ENCODE results near the gene HCFC1.

Gene HCFC1

GRCh38 chrX:153939573-153939972 is 32.0 kb downstream of the HCFC1 start:
- no peak overlapping the region for H3K27ac ChIP-seq (ENCODE audit: insufficient read depth, low read depth, low read length, poor library complexity, severe bottlenecking)
- no peaks in the 10 kb centered on the region for H3K27me3 ChIP-seq (ENCODE audit: control insufficient read depth, insufficient read depth, low read length, poor library complexity, severe bottlenecking)
- 38 to 43% methylated on average over 7 of the region's 7 CpGs for WGBS, 2 experiments
- H3K4me1 ChIP-seq (ENCODE audit: control insufficient read depth, insufficient read depth, low read length) = peaks cover 8% of the 10 kb centered on the region
- no peaks in the 10 kb centered on the region for H3K36me3 ChIP-seq (ENCODE audit: control insufficient read depth, insufficient read depth, low read length)
- H3K9me3 ChIP-seq (ENCODE audit: control insufficient read depth, low read length) = no peaks in the 10 kb centered on the region
- no peak overlapping the region for H3K4me3 ChIP-seq (ENCODE audit: insufficient read depth, low read depth, low read length)

- Histone ChIP-seq H3K4me3 (ENCODE audit: insufficient read depth, low read depth, low read length) (no peak overlapping the region), H3K4me1 (ENCODE audit: control insufficient read depth, insufficient read depth, low read length) (peaks cover 15% of the 10 kb centered on the region), H3K27me3 (ENCODE audit: control insufficient read depth, insufficient read depth, low read length, poor library complexity, severe bottlenecking) (no peaks in the 10 kb centered on the region), H3K36me3 (ENCODE audit: control insufficient read depth, insufficient read depth, low read length) (no peaks in the 10 kb centered on the region), H3K9me3 (ENCODE audit: control insufficient read depth, low read length) (no peaks in the 10 kb centered on the region), H3K27ac (ENCODE audit: insufficient read depth, low read depth, low read length, poor library complexity, severe bottlenecking) (no peak overlapping the region)
- WGBS, 2 experiments = 91 to 92% methylated on average over 10 of the region's 10 CpGs
Observed at GRCh38 chrX:153938226-153938786, 33.3 kb downstream of the HCFC1 start.

GRCh38 chrX:153937056-153937455 is 34.6 kb downstream of the HCFC1 start:
- Histone ChIP-seq H3K9me3 (ENCODE audit: control insufficient read depth, low read length) (no peaks in the 10 kb centered on the region), H3K4me3 (ENCODE audit: insufficient read depth, low read depth, low read length) (no peak overlapping the region), H3K27ac (ENCODE audit: insufficient read depth, low read depth, low read length, poor library complexity, severe bottlenecking) (no peak overlapping the region), H3K36me3 (ENCODE audit: control insufficient read depth, insufficient read depth, low read length) (no peaks in the 10 kb centered on the region), H3K27me3 (ENCODE audit: control insufficient read depth, insufficient read depth, low read length, poor library complexity, severe bottlenecking) (no peaks in the 10 kb centered on the region), H3K4me1 (ENCODE audit: control insufficient read depth, insufficient read depth, low read length) (peaks cover 15% of the 10 kb centered on the region)
- WGBS, 2 experiments = 92 to 96% methylated on average over 2 of the region's 3 CpGs

GRCh38 chrX:153935326-153935851 is 36.2 kb downstream of the HCFC1 start:
- Histone ChIP-seq H3K36me3 (ENCODE audit: control insufficient read depth, insufficient read depth, low read length) (no peaks in the 10 kb centered on the region), H3K27me3 (ENCODE audit: control insufficient read depth, insufficient read depth, low read length, poor library complexity, severe bottlenecking) (no peaks in the 10 kb centered on the region), H3K27ac (ENCODE audit: insufficient read depth, low read depth, low read length, poor library complexity, severe bottlenecking) (no peak overlapping the region), H3K4me1 (ENCODE audit: control insufficient read depth, insufficient read depth, low read length) (peaks cover 11% of the 10 kb centered on the region), H3K4me3 (ENCODE audit: insufficient read depth, low read depth, low read length) (peak overlapping the region; percentile 4), H3K9me3 (ENCODE audit: control insufficient read depth, low read length) (no peaks in the 10 kb centered on the region)
- WGBS, 2 experiments = 19 to 24% methylated on average over 31 of the region's 32 CpGs

- Histone ChIP-seq H3K4me3 (ENCODE audit: insufficient read depth, low read depth, low read length) (peak within 1 kb of the TSS; percentile 71), H3K27ac (ENCODE audit: insufficient read depth, low read depth, low read length, poor library complexity, severe bottlenecking) (no peak within 1 kb of the TSS), H3K4me1 (ENCODE audit: control insufficient read depth, insufficient read depth, low read length) (peaks cover 9% of the 10 kb centered on the region), H3K36me3 (ENCODE audit: control insufficient read depth, insufficient read depth, low read length) (no peaks in the 10 kb centered on the region), H3K9me3 (ENCODE audit: control insufficient read depth, low read length) (no peaks in the 10 kb centered on the region), H3K27me3 (ENCODE audit: control insufficient read depth, insufficient read depth, low read length, poor library complexity, severe bottlenecking) (no peaks in the 10 kb centered on the region)
- WGBS, 2 experiments = 0 to 1% methylated on average over 73 to 80 of the region's 87 CpGs
Observed at GRCh38 chrX:153934762-153935325, 36.8 kb downstream of the HCFC1 start, which contains the start of gene NAA10. Gene NAA10 (minus strand): TSS chrX:153935037. CDS start chrX:153934904, 133 bp downstream.

GRCh38 chrX:153934148-153934761 is 37.4 kb downstream of the HCFC1 start:
- no peaks in the 10 kb centered on the region for H3K36me3 ChIP-seq (ENCODE audit: control insufficient read depth, insufficient read depth, low read length)
- H3K9me3 ChIP-seq (ENCODE audit: control insufficient read depth, low read length) = no peaks in the 10 kb centered on the region
- H3K27me3 ChIP-seq (ENCODE audit: control insufficient read depth, insufficient read depth, low read length, poor library complexity, severe bottlenecking) = no peaks in the 10 kb centered on the region
- peaks cover 7% of the 10 kb centered on the region for H3K4me1 ChIP-seq (ENCODE audit: control insufficient read depth, insufficient read depth, low read length)
- 6 to 7% methylated on average over 33 of the region's 33 CpGs for WGBS, 2 experiments
- peak overlapping the region; percentile 71 for H3K4me3 ChIP-seq (ENCODE audit: insufficient read depth, low read depth, low read length)
- no peak overlapping the region for H3K27ac ChIP-seq (ENCODE audit: insufficient read depth, low read depth, low read length, poor library complexity, severe bottlenecking)

- Histone ChIP-seq H3K9me3 (ENCODE audit: control insufficient read depth, low read length) (no peaks in the 10 kb centered on the region), H3K4me3 (ENCODE audit: insufficient read depth, low read depth, low read length) (peak overlapping the region; percentile 71), H3K4me1 (ENCODE audit: control insufficient read depth, insufficient read depth, low read length) (peaks cover 7% of the 10 kb centered on the region), H3K27ac (ENCODE audit: insufficient read depth, low read depth, low read length, poor library complexity, severe bottlenecking) (no peak overlapping the region), H3K36me3 (ENCODE audit: control insufficient read depth, insufficient read depth, low read length) (no peaks in the 10 kb centered on the region), H3K27me3 (ENCODE audit: control insufficient read depth, insufficient read depth, low read length, poor library complexity, severe bottlenecking) (no peaks in the 10 kb centered on the region)
- WGBS, 2 experiments = 69 to 72% methylated on average over 7 of the region's 7 CpGs
Observed at GRCh38 chrX:153933748-153934147, 37.9 kb downstream of the HCFC1 start.

GRCh38 chrX:153932220-153932915 is 39.2 kb downstream of the HCFC1 start:
- no peak overlapping the region for H3K27ac ChIP-seq (ENCODE audit: insufficient read depth, low read depth, low read length, poor library complexity, severe bottlenecking)
- H3K4me3 ChIP-seq (ENCODE audit: insufficient read depth, low read depth, low read length) = no peak overlapping the region
- peaks cover 7% of the 10 kb centered on the region for H3K4me1 ChIP-seq (ENCODE audit: control insufficient read depth, insufficient read depth, low read length)
- H3K27me3 ChIP-seq (ENCODE audit: control insufficient read depth, insufficient read depth, low read length, poor library complexity, severe bottlenecking) = no peaks in the 10 kb centered on the region
- no peaks in the 10 kb centered on the region for H3K36me3 ChIP-seq (ENCODE audit: control insufficient read depth, insufficient read depth, low read length)
- H3K9me3 ChIP-seq (ENCODE audit: control insufficient read depth, low read length) = no peaks in the 10 kb centered on the region
- 93 to 94% methylated on average over 12 to 13 of the region's 13 CpGs for whole genome bisulfite sequencing, 2 experiments

GRCh38 chrX:153931748-153932147 is 39.9 kb downstream of the HCFC1 start:
- H3K27ac ChIP-seq (ENCODE audit: insufficient read depth, low read depth, low read length, poor library complexity, severe bottlenecking) = no peak overlapping the region

GRCh38 chrX:153931151-153931550 is 40.5 kb downstream of the HCFC1 start:
- Histone ChIP-seq H3K4me1 (ENCODE audit: control insufficient read depth, insufficient read depth, low read length) (peaks cover 18% of the 10 kb centered on the region), H3K9me3 (ENCODE audit: control insufficient read depth, low read length) (no peaks in the 10 kb centered on the region), H3K27me3 (ENCODE audit: control insufficient read depth, insufficient read depth, low read length, poor library complexity, severe bottlenecking) (no peaks in the 10 kb centered on the region), H3K27ac (ENCODE audit: insufficient read depth, low read depth, low read length, poor library complexity, severe bottlenecking) (no peak overlapping the region), H3K36me3 (ENCODE audit: control insufficient read depth, insufficient read depth, low read length) (no peaks in the 10 kb centered on the region), H3K4me3 (ENCODE audit: insufficient read depth, low read depth, low read length) (no peak overlapping the region)
- WGBS, 2 experiments = 95 to 96% methylated on average over 8 of the region's 8 CpGs

More at GRCh38 chrX:153931748-153932147, 39.9 kb downstream of the HCFC1 start:
- 95 to 96% methylated on average over 13 of the region's 13 CpGs for WGBS, 2 experiments
- no peaks in the 10 kb centered on the region for H3K36me3 ChIP-seq (ENCODE audit: control insufficient read depth, insufficient read depth, low read length)
- peaks cover 13% of the 10 kb centered on the region for H3K4me1 ChIP-seq (ENCODE audit: control insufficient read depth, insufficient read depth, low read length)
- H3K4me3 ChIP-seq (ENCODE audit: insufficient read depth, low read depth, low read length) = no peak overlapping the region
- no peaks in the 10 kb centered on the region for H3K27me3 ChIP-seq (ENCODE audit: control insufficient read depth, insufficient read depth, low read length, poor library complexity, severe bottlenecking)
- no peaks in the 10 kb centered on the region for H3K9me3 ChIP-seq (ENCODE audit: control insufficient read depth, low read length)

All from ectodermal cell (in vitro differentiated cells).